Gastroesophageal sphincter (tissue), 3 donors: ENCODE measurements around the gene GMNN.

Experiments
- POLR2AphosphoS5 ChIP-seq: sonication (generic); formaldehyde crosslinking; IDR thresholded peaks from one replicate; pipeline ENCODE4 v1.6.1; 2017; ENCODE audit warnings: antibody characterized with exemption
- TF ChIP-seq, protein P1 (sequence below), 4 experiments: fragments of 200-600 bp in 2 of 4; fragments of 450-650 bp in 2 of 4; sonication (generic) in 1 of 4; IDR thresholded peaks; one replicate each; pipeline ENCODE4 v1.5.1; 2017 to 2019; ENCODE audit warnings: antibody characterized with exemption in 4 of 4, mild to moderate bottlenecking in 2 of 4, moderate library complexity in 2 of 4

- TF ChIP-seq, protein P1, sequence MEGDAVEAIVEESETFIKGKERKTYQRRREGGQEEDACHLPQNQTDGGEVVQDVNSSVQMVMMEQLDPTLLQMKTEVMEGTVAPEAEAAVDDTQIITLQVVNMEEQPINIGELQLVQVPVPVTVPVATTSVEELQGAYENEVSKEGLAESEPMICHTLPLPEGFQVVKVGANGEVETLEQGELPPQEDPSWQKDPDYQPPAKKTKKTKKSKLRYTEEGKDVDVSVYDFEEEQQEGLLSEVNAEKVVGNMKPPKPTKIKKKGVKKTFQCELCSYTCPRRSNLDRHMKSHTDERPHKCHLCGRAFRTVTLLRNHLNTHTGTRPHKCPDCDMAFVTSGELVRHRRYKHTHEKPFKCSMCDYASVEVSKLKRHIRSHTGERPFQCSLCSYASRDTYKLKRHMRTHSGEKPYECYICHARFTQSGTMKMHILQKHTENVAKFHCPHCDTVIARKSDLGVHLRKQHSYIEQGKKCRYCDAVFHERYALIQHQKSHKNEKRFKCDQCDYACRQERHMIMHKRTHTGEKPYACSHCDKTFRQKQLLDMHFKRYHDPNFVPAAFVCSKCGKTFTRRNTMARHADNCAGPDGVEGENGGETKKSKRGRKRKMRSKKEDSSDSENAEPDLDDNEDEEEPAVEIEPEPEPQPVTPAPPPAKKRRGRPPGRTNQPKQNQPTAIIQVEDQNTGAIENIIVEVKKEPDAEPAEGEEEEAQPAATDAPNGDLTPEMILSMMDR (IDR thresholded peaks at IDR 0.05): no peak
- TF ChIP-seq POLR2AphosphoS5: no peak
Observed at GRCh38 chr6:24818346-24818745, 43.6 kb downstream of the GMNN start.
